PC-3 (cell line): Measurements from ENCODE around the gene SHROOM3. TPM values are rescaled to one million over a fixed set of nuclear protein-coding genes. Genes with fewer than 3 reads are reported as not detected.

ENCODE experiments used
- ATAC-seq: fragments of 200-7000 bp; cut with Tn5 transposase; 2 replicates; pipeline ENCODE4 v1.9.1; 2020; ENCODE audit warnings: mild to moderate bottlenecking, moderate library complexity
- BruUV-seq: library from RNA; stranded (reverse); fragments of 400-500 nt; replicated peaks from 2 replicates; lab custom pipeline; 2021; lab: Mats Ljungman, UMichigan
- CTCF ChIA-PET: fragments of 300-600 bp; sonication (Branson Sonifier 250); formaldehyde crosslinking; loops from one replicate; lab custom pipeline; 2022; ENCODE audit warnings: antibody characterized with exemption; lab: Charles Lee
- POLR2A ChIA-PET: fragments of 300-600 bp; sonication (Branson Sonifier 250); formaldehyde crosslinking; loops from one replicate; lab custom pipeline; 2022; ENCODE audit warnings: antibody characterized with exemption; ENCODE audit not compliant: unreplicated experiment; lab: Charles Lee
- DNase-seq: peaks from one replicate; pipeline ENCODE4 v3.0.0-alpha.2; 2015
- H2AFZ ChIP-seq: fragments of 300-600 bp; sonication (generic); 2 replicates; pipeline ENCODE4 v1.6.0; 2016; ENCODE audit warnings: antibody characterized with exemption, low read length
- H3F3A ChIP-seq: fragments of 300-600 bp; sonication (generic); one replicate; pipeline ENCODE4 v1.6.0; 2017; ENCODE audit warnings: antibody characterized with exemption, low read length, control low read depth, mild to moderate bottlenecking; ENCODE audit not compliant: unreplicated experiment
- H3K27ac ChIP-seq: fragments of 300-600 bp; sonication (generic); 2 replicates; pipeline ENCODE4 v1.5.1; 2016; ENCODE audit warnings: mild to moderate bottlenecking, low read length
- H3K27me3 ChIP-seq: fragments of 300-600 bp; sonication (generic); 2 replicates; pipeline ENCODE4 v1.6.1; 2016; ENCODE audit warnings: low read length, mixed read lengths
- H3K36me3 ChIP-seq: fragments of 300-600 bp; sonication (generic); 2 replicates; pipeline ENCODE4 v1.6.1; 2016; ENCODE audit warnings: low read depth, mixed run types, low read length, mixed read lengths
- H3K4me1 ChIP-seq: fragments of 300-600 bp; sonication (generic); 2 replicates; pipeline ENCODE4 v1.5.1; 2016; ENCODE audit warnings: low read length; ENCODE audit not compliant: insufficient read depth
- H3K4me2 ChIP-seq: fragments of 300-600 bp; sonication (generic); 2 replicates; pipeline ENCODE4 v1.6.0; 2016; ENCODE audit warnings: low read length
- H3K4me3 ChIP-seq: fragments of 300-600 bp; sonication (generic); 2 replicates; pipeline ENCODE4 v1.5.1; 2016; ENCODE audit warnings: mild to moderate bottlenecking, low read length, mixed read lengths
- H3K79me2 ChIP-seq: fragments of 300-600 bp; sonication (generic); 2 replicates; pipeline ENCODE4 v1.6.1; 2017; ENCODE audit warnings: low read length, mixed read lengths
- H3K9ac ChIP-seq: fragments of 300-600 bp; sonication (generic); 2 replicates; pipeline ENCODE4 v1.6.0; 2016; ENCODE audit warnings: mild to moderate bottlenecking, low read length
- H3K9me2 ChIP-seq: fragments of 300-600 bp; sonication (generic); replicated peaks from 2 replicates; pipeline ENCODE4 v1.6.1; 2016; ENCODE audit warnings: mixed run types, low read length, mixed read lengths
- H3K9me3 ChIP-seq: fragments of 300-600 bp; sonication (generic); 2 replicates; pipeline ENCODE4 v1.6.1; 2016; ENCODE audit warnings: low read length, mixed read lengths
- H4K20me1 ChIP-seq: fragments of 300-600 bp; sonication (generic); 2 replicates; pipeline ENCODE4 v1.6.1; 2016; ENCODE audit warnings: low read length, mixed read lengths
- EZH2 ChIP-seq: fragments of 300-600 bp; sonication (generic); IDR thresholded peaks from one replicate; pipeline ENCODE4 v1.6.1; 2017; ENCODE audit warnings: antibody characterized with exemption, mild to moderate bottlenecking, low read length; ENCODE audit not compliant: unreplicated experiment
- EZH2phosphoT487 ChIP-seq: fragments of 300-600 bp; sonication (generic); IDR thresholded peaks from 2 replicates; pipeline ENCODE4 v1.6.1; 2018; ENCODE audit warnings: mild to moderate bottlenecking, antibody characterized with exemption, low read length, borderline replicate concordance
- intact Hi-C: fragments of 100-400 bp; cut with micrococcal nuclease; formaldehyde crosslinking; loops from 2 replicates; pipeline ENCODE4 v1.9.0; 2023
- total RNA-seq: library from RNA; depleted of rRNA; stranded (reverse); fragments of >200 nt; gene quantifications from 2 replicates; pipeline ENCODE4 v1.2.3, GENCODE V29; 2014
- TF ChIP-seq, protein P1 (sequence below): fragments of 300-600 bp; sonication (generic); conservative IDR thresholded peaks from 2 replicates; pipeline ENCODE4 v1.5.1; 2017; ENCODE audit warnings: antibody characterized with exemption, low read depth, mild to moderate bottlenecking, low read length

Gene SHROOM3
- total RNA-seq, 1 experiment from 2014 or later, result 27.8 TPM

DNA sequence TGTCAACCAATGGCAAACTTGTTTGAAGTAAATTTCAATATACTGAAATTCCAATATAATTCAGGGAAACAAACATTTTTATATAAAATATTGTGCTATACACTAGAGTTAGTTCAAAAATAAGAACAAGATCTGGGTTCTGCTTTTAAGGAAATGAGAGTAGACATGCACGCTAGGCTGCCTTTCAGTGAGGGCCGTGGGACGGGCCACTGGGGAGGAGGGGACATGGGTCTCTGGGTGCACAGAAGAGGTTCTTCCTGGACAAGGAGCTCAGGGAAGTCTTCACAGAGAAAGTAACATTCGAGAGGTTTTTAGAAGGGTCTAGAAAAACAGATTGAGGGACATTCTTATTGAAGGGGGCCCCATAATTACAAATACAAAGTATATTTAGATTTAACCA is 64.4 kb downstream of the SHROOM3 start:
- no peak overlapping the region for H3K4me3 ChIP-seq
- H3K79me2 ChIP-seq, result no peaks in the 10 kb centered on the region
- no peaks in the 10 kb centered on the region for H3K4me1 ChIP-seq
- no peak overlapping the region for H3K9ac ChIP-seq
- intact Hi-C loops, result no loop called here
- H3K36me3 ChIP-seq, result no peaks in the 10 kb centered on the region
- no peak overlapping the region for H3K4me2 ChIP-seq
- POLR2A ChIA-PET, result no interaction called here
- H3K27ac ChIP-seq, result no peak overlapping the region
- H4K20me1 ChIP-seq, result no peaks in the 10 kb centered on the region
- H2AFZ ChIP-seq, result no peak overlapping the region
- TF ChIP-seq EZH2 (no peak), EZH2phosphoT487 (no peak)
- TF ChIP-seq, protein P1, sequence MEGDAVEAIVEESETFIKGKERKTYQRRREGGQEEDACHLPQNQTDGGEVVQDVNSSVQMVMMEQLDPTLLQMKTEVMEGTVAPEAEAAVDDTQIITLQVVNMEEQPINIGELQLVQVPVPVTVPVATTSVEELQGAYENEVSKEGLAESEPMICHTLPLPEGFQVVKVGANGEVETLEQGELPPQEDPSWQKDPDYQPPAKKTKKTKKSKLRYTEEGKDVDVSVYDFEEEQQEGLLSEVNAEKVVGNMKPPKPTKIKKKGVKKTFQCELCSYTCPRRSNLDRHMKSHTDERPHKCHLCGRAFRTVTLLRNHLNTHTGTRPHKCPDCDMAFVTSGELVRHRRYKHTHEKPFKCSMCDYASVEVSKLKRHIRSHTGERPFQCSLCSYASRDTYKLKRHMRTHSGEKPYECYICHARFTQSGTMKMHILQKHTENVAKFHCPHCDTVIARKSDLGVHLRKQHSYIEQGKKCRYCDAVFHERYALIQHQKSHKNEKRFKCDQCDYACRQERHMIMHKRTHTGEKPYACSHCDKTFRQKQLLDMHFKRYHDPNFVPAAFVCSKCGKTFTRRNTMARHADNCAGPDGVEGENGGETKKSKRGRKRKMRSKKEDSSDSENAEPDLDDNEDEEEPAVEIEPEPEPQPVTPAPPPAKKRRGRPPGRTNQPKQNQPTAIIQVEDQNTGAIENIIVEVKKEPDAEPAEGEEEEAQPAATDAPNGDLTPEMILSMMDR, result no peak
- no peaks in the 10 kb centered on the region for H3K27me3 ChIP-seq
- H3F3A ChIP-seq, result no peaks in the 10 kb centered on the region
- CTCF ChIA-PET, result no interaction called here
- H3K9me3 ChIP-seq, result no peaks in the 10 kb centered on the region
- ATAC-seq (no peak), DNase-seq (no peak)
- no peaks in the 10 kb centered on the region for H3K9me2 ChIP-seq
- BruUV-seq, result no TSS peak

DNA sequence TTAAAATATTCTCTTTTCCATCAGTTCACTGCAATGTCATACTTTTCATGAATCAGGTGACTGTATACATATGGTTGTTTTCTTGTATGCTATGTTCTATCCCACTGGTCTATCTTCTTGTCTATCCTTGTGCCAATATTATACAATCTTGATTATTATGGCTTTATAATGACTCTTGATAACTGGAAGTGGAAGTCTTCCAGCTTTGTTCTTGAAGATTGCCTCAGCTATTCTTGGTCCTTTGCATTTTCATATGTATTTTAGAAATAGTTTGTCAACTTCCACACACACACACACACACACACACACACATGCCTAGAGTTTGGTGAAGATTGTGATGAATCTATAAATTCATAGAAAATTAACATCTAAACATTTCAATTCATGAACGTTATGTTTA is 67.9 kb downstream of the SHROOM3 start:
- H3K79me2 ChIP-seq, result no peaks in the 10 kb centered on the region
- POLR2A ChIA-PET, result no interaction called here
- CTCF ChIA-PET, result no interaction called here
- DNase-seq (no peak), ATAC-seq (no peak)
- no peaks in the 10 kb centered on the region for H3K36me3 ChIP-seq
- no peak overlapping the region for H3K9ac ChIP-seq
- H3K27me3 ChIP-seq, result no peaks in the 10 kb centered on the region
- no peaks in the 10 kb centered on the region for H3K9me3 ChIP-seq
- H3K4me3 ChIP-seq, result no peak overlapping the region
- no peaks in the 10 kb centered on the region for H3K4me1 ChIP-seq
- TF ChIP-seq, protein P1, result no peak
- TF ChIP-seq EZH2phosphoT487 (no peak), EZH2 (no peak)
- no peak overlapping the region for H3K27ac ChIP-seq
- H4K20me1 ChIP-seq, result no peaks in the 10 kb centered on the region
- H2AFZ ChIP-seq, result no peak overlapping the region
- H3K9me2 ChIP-seq, result no peaks in the 10 kb centered on the region
- H3F3A ChIP-seq, result no peaks in the 10 kb centered on the region
- BruUV-seq, result no TSS peak
- intact Hi-C loops, result loop anchor here (5.0 to 10.0 kb wide), 2 partner anchors 198 to 321 kb away; partner anchors contain the start of gene STBD1
- H3K4me2 ChIP-seq, result no peak overlapping the region

DNA sequence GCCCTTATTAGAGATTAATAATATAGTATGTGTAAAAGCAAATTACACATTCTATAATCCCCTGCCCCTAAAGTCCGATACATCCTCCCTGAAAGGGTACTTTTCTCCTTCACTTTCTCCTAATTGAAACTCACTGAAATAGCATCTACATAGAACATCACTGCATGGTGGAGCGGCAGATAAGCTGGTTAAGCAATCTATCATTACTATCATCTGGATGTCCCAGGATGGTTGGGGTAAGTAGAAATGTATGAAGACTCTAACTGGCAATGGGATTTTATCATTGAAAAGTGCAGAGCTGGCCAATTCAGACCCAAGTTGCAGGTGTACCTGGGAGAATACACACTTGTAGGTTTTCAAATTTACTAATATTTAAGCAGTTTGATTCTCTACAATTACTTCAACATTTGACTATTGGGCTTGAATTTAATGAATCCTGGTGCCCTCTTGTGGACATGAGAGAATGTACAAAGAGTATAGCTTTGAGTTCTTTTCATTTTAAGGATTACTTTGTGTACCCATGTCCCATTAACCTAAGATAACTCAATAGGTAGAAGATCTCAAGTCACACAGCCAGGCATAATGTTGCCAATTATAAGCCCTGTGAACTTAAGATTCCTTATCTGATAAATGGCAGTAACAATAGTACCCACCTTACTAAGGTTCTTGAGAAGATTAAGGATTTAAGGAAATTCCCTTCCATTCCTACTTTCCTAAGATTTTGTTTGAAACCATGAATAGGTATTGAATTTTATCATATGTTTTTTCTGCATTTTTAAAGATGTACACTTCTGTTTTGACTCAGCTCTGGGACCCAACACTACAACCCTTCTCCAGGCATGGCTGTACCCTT is 69.8 kb downstream of the SHROOM3 start:
- Histone ChIP-seq H3K27ac (no peak overlapping the region), H3K27me3 (no peaks in the 10 kb centered on the region), H3K36me3 (no peaks in the 10 kb centered on the region), H3K79me2 (no peaks in the 10 kb centered on the region), H3K9me2 (no peaks in the 10 kb centered on the region), H3K4me2 (no peak overlapping the region), H2AFZ (no peak overlapping the region), H3K9me3 (no peaks in the 10 kb centered on the region), H3K4me1 (no peaks in the 10 kb centered on the region), H4K20me1 (no peaks in the 10 kb centered on the region), H3F3A (no peaks in the 10 kb centered on the region), H3K4me3 (no peak overlapping the region), H3K9ac (no peak overlapping the region)
- DNase-seq (peak; percentile 61), ATAC-seq (peak; percentile 46)
- intact Hi-C loops, result loop anchor here (1.0 to 10.0 kb wide), 3 partner anchors 74 to 323 kb away; partner anchors contain the start of gene STBD1
- TF ChIP-seq, protein P1, result peak; percentile 73
- no peak for TF ChIP-seq EZH2
- BruUV-seq, result no TSS peak
- ChIA-PET POLR2A (no interaction called here), CTCF (interaction anchor here (0.6 to 1.0 kb wide), 6 partner anchors 73 to 324 kb away, joined by 3 to 5 read pairs (median 4); no protein-coding TSS in a partner anchor)
